Measurements from ENCODE around the gene ZBTB24. TPM values are rescaled to one million over a fixed set of nuclear protein-coding genes. Genes with fewer than 3 reads are reported as not detected.
"Not testable (repeated sequence)": the region's sequence is repeated elsewhere in the genome, so short reads cannot be mapped to it uniquely, and the experiment has no call there.

Gene ZBTB24
- total RNA-seq, 2 donors from 2014 or later: 3.7 to 4.5 TPM

GRCh38 chr6:109523478-109523877 is 40.5 kb upstream of the ZBTB24 start:
- Histone ChIP-seq H3K9me3 (peaks cover 0 to 9% of the 10 kb centered on the region in 2 donors), H3K36me3 (no peaks in the 10 kb centered on the region)
- no peak for TF ChIP-seq CTCF (IDR thresholded peaks at IDR 0.05)

GRCh38 chr6:109521080-109521479 is 38.1 kb upstream of the ZBTB24 start:
- TF ChIP-seq CTCF (IDR thresholded peaks at IDR 0.05): no peak
- peaks cover 0 to 9% of the 10 kb centered on the region in 2 donors for H3K9me3 ChIP-seq
- H3K4me3 ChIP-seq: no peak overlapping the region
- H3K27ac ChIP-seq: no peak overlapping the region
- no peaks in the 10 kb centered on the region for H3K27me3 ChIP-seq
- no peak for DNase-seq (ENCODE audit: low spot score)
- no peaks in the 10 kb centered on the region for H3K4me1 ChIP-seq
- H3K36me3 ChIP-seq: no peaks in the 10 kb centered on the region

More at GRCh38 chr6:109523478-109523877, 40.5 kb upstream of the ZBTB24 start:
- Histone ChIP-seq H3K27me3 (no peaks in the 10 kb centered on the region), H3K27ac (no peak overlapping the region), H3K4me3 (no peak overlapping the region), H3K4me1 (no peaks in the 10 kb centered on the region)
- no peak for DNase-seq (ENCODE audit: low spot score)

GRCh38 chr6:109519647-109520046 is 36.6 kb upstream of the ZBTB24 start:
- not testable (repeated sequence) for DNase-seq (ENCODE audit: low spot score); H3K27me3 ChIP-seq; H3K36me3 ChIP-seq; H3K27ac ChIP-seq; H3K4me1 ChIP-seq; H3K4me3 ChIP-seq; H3K9me3 ChIP-seq

GRCh38 chr6:109516929-109517328 is 33.9 kb upstream of the ZBTB24 start:
- Histone ChIP-seq H3K9me3 (no peaks in the 10 kb centered on the region), H3K27me3 (no peaks in the 10 kb centered on the region), H3K36me3 (no peaks in the 10 kb centered on the region), H3K27ac (no peak overlapping the region), H3K4me3 (no peak overlapping the region), H3K4me1 (no peaks in the 10 kb centered on the region)
- no peak for TF ChIP-seq CTCF (IDR thresholded peaks at IDR 0.05)
- no peak for DNase-seq (ENCODE audit: low spot score)

- Histone ChIP-seq H3K4me3 (no peak overlapping the region), H3K27ac (no peak overlapping the region), H3K9me3 (no peaks in the 10 kb centered on the region), H3K4me1 (no peaks in the 10 kb centered on the region), H3K36me3 (no peaks in the 10 kb centered on the region), H3K27me3 (no peaks in the 10 kb centered on the region)
- no peak for TF ChIP-seq CTCF (IDR thresholded peaks at IDR 0.05)
- DNase-seq (ENCODE audit: low spot score): no peak
These were observed 32.9 kb upstream of the ZBTB24 start for GRCh38 chr6:109515781-109516409.

GRCh38 chr6:109514946-109515345 is 31.9 kb upstream of the ZBTB24 start:
- H3K36me3 ChIP-seq: no peaks in the 10 kb centered on the region
- DNase-seq (ENCODE audit: low spot score): no peak
- H3K4me3 ChIP-seq: no peak overlapping the region
- no peak overlapping the region for H3K27ac ChIP-seq
- no peaks in the 10 kb centered on the region for H3K4me1 ChIP-seq
- no peaks in the 10 kb centered on the region for H3K27me3 ChIP-seq
- H3K9me3 ChIP-seq: no peaks in the 10 kb centered on the region
- no peak for TF ChIP-seq CTCF (IDR thresholded peaks at IDR 0.05)
